Neutrophil (primary cell): ENCODE data around the gene ABCB1.

Experiments used
- H3K27ac ChIP-seq: fragments of 200-600 bp; sonication (generic); 2 replicates; pipeline ENCODE4 v1.5.1; 2016; ENCODE audit warnings: mild to moderate bottlenecking, moderate library complexity
- H3K27me3 ChIP-seq: fragments of 200-600 bp; sonication (generic); 2 replicates; pipeline ENCODE4 v1.6.0; 2016; ENCODE audit warnings: mild to moderate bottlenecking
- H3K36me3 ChIP-seq: fragments of 200-600 bp; sonication (generic); 2 replicates; pipeline ENCODE4 v1.5.1; 2017
- H3K4me1 ChIP-seq, 2 experiments: fragments of 200-600 bp in 1 of 2; sonication (generic) in 1 of 2; 1 replicate in 1 of 2; 2 replicates in 1 of 2; pipeline versions ENCODE4 v1.5.1 to v1.6.1; 2013 to 2016; ENCODE audit warnings: low read depth in 1 of 2, low read length in 1 of 2, mild to moderate bottlenecking in 1 of 2, moderate library complexity in 1 of 2; ENCODE audit not compliant: control insufficient read depth in 1 of 2, insufficient read depth in 1 of 2
- H3K4me3 ChIP-seq, 2 experiments: fragments of 200-600 bp in 1 of 2; sonication (generic) in 1 of 2; 1 replicate in 1 of 2; 2 replicates in 1 of 2; pipeline ENCODE4 v1.5.1; 2013 to 2016; ENCODE audit warnings: low read depth in 1 of 2, low read length in 1 of 2, mild to moderate bottlenecking in 1 of 2, moderate library complexity in 1 of 2
- H3K9me3 ChIP-seq: fragments of 200-600 bp; sonication (generic); 2 replicates; pipeline ENCODE4 v1.5.1; 2016
- CTCF ChIP-seq: fragments of 200-600 bp; sonication (generic); IDR thresholded peaks from 2 replicates; pipeline ENCODE4 v1.5.1; 2016; ENCODE audit warnings: antibody characterized with exemption

The ABCB1 gene

GRCh38 chr7:87507446-87507845 is 93.2 kb downstream of the ABCB1 start:
- no peaks in the 10 kb centered on the region for H3K27me3 ChIP-seq
- no peaks in the 10 kb centered on the region for H3K4me1 ChIP-seq
- H3K36me3 ChIP-seq, result no peaks in the 10 kb centered on the region
- no peak overlapping the region for H3K4me3 ChIP-seq
- no peaks in the 10 kb centered on the region for H3K9me3 ChIP-seq
- no peak overlapping the region for H3K27ac ChIP-seq
- no peak for TF ChIP-seq CTCF

GRCh38 chr7:87506246-87507180 is 94.2 kb downstream of the ABCB1 start:
- TF ChIP-seq CTCF, result no peak

GRCh38 chr7:87505557-87506245 is 95.0 kb downstream of the ABCB1 start:
- H3K36me3 ChIP-seq, result no peaks in the 10 kb centered on the region

More at GRCh38 chr7:87506246-87507180, 94.2 kb downstream of the ABCB1 start:
- no peaks in the 10 kb centered on the region for H3K36me3 ChIP-seq
- H3K27me3 ChIP-seq, result no peaks in the 10 kb centered on the region
- H3K27ac ChIP-seq, result no peak overlapping the region
- no peaks in the 10 kb centered on the region for H3K4me1 ChIP-seq
- no peak overlapping the region for H3K4me3 ChIP-seq
- H3K9me3 ChIP-seq, result no peaks in the 10 kb centered on the region

GRCh38 chr7:87505122-87505521 is 95.6 kb downstream of the ABCB1 start:
- Histone ChIP-seq H3K36me3 (no peaks in the 10 kb centered on the region), H3K27ac (no peak overlapping the region), H3K27me3 (no peaks in the 10 kb centered on the region), H3K9me3 (no peaks in the 10 kb centered on the region), H3K4me3 (no peak overlapping the region), H3K4me1 (no peaks in the 10 kb centered on the region)
- TF ChIP-seq CTCF, result no peak

More at GRCh38 chr7:87505557-87506245, 95.0 kb downstream of the ABCB1 start:
- Histone ChIP-seq H3K4me1 (no peaks in the 10 kb centered on the region), H3K4me3 (no peak overlapping the region), H3K27me3 (no peaks in the 10 kb centered on the region), H3K27ac (no peak overlapping the region), H3K9me3 (no peaks in the 10 kb centered on the region)
- TF ChIP-seq CTCF, result no peak

- no peak for TF ChIP-seq CTCF
Measured at GRCh38 chr7:87499494-87499893, 101.2 kb downstream of the ABCB1 start.

More at GRCh38 chr7:87499494-87499893, 101.2 kb downstream of the ABCB1 start:
- Histone ChIP-seq H3K27ac (no peak overlapping the region), H3K9me3 (no peaks in the 10 kb centered on the region), H3K36me3 (no peaks in the 10 kb centered on the region), H3K4me3 (no peak overlapping the region), H3K27me3 (no peaks in the 10 kb centered on the region), H3K4me1 (no peaks in the 10 kb centered on the region)
